Tibial nerve (tissue), 4 donors: ENCODE results near the gene GRIN1.

ENCODE experiments used
- CTCF ChIP-seq, 5 experiments: fragments of 200-600 bp in 3 of 5; fragments of 450-650 bp in 2 of 5; sonication (generic) in 3 of 5; IDR thresholded peaks; one replicate each; pipeline ENCODE4 v1.5.1; 2016 to 2019; ENCODE audit warnings: antibody characterized with exemption in 5 of 5, mild to moderate bottlenecking in 3 of 5, moderate library complexity in 2 of 5
- EP300 ChIP-seq, 2 donors: sonication (generic); formaldehyde crosslinking; IDR thresholded peaks; one replicate each; pipeline ENCODE4 v1.6.1; 2017; ENCODE audit warnings: antibody characterized with exemption in 2 of 2, mild to moderate bottlenecking in 1 of 2
- POLR2A ChIP-seq, 2 donors: fragments of 450-650 bp; IDR thresholded peaks; one replicate each; pipeline ENCODE4 v1.6.1; 2017; ENCODE audit warnings: antibody characterized with exemption in 2 of 2, mild to moderate bottlenecking in 2 of 2, moderate library complexity in 2 of 2

- no peak for TF ChIP-seq CTCF (IDR thresholded peaks at IDR 0.05)
- no peak for TF ChIP-seq POLR2A (IDR thresholded peaks at IDR 0.05)
- no peak for TF ChIP-seq EP300 (IDR thresholded peaks at IDR 0.05)
Observed at GRCh38 chr9:137188086-137188489, 49.1 kb downstream of the GRIN1 start.
